Fibroblast of skin of left quadriceps (primary cell): ENCODE measurements around the gene TMEM222.
"Not testable (repeated sequence)": the region's sequence is repeated elsewhere in the genome, so short reads cannot be mapped to it uniquely, and the experiment has no call there.

Experiments used
- DNase-seq, 2 experiments: peaks; one replicate each; pipeline ENCODE4 v3.0.0-alpha.2; 2013; ENCODE audit warnings: low read depth in 2 of 2

The TMEM222 gene

DNA sequence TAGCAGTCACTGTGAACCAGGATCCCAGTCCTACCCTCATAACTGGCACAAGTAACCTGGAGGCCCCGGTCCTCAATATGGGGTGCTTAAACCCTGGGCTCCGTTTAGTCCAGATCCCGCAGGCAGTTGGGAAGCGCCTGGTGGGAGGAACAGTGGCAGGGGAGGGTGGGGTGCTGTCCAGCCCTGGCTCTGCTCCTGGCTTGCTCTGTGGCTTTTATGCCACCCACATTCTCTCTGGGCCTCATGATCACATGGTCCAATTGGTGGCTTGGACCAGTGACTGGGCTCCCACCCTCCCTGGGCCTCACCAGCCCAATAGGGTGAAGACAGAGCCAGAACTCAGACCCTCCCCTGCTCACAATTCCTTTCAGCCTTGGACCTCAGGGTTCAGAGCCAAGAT, 58.3 kb downstream of the TMEM222 start:
- DNase-seq: no peak

GRCh38 chr1:27380766-27381733, 59.1 kb downstream of the TMEM222 start:
- DNase-seq: no peak

DNA sequence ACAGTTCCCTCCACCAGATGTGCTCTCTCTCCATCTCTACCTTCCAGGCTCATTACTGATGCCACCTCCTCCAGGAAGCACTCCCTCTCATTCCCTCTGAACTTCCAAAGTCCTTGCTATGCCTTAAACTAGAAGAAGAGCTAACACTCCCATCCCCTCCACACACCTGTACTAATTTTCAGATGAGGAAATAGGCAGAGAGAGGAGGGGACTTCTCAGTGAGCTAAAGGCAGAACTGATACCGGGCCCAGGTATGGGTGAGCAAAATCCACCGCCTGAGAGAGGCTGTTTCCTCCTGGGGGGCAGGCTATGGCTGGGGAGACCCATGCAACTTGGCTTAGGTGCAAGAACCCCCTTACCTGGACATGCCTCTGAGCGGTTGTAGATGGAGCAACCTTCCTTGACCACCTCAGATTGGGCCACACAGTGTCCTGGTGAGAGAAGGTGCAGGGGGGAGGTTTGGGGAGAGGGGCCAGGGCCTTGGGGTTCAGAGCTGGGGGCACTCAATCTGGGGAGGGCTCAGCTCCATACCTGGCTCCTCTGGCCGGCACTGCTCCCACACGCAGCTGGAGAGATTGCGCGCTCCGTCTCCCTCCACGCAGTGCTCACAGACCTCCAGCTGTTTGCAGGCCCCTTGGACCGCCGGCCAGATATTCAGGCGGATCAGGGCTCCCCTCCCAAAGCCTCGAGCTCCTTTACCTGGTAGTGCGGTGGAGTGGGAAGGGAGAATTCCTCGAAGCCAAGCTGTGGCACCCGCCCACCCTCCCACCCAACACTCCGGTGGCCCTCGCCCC, 60.2 kb downstream of the TMEM222 start:
- DNase-seq: no peak

DNA sequence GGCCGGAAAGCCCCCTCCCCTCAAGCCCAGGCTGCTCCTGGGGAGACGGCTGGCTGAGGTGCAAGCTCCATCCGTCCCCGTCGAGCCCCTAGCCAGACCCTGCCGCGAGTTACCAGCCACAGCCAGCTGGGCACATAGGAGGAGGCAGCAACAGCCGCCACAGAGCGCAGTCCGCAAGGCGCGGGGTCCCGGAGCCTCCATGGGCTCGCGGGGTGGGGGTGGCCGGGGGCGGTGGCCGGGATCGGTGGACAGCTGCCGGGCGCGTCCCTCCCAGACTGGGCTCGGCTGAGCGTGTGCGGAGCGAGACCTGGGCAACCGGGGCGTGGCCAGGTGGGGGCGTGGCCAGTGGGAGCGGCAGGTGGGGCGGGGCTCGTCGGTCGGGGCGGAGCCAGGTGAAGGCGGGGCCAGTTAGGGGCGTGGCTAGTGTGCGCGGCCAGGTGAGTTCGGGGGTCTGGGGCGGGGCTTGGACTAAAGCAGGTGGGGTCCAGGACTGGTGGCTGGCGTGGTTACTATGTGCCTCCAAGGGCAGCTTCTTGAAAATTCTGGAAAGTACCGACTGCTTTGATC, 61.2 kb downstream of the TMEM222 start, which contains the start of gene CD164L2:
Gene CD164L2, minus strand, starts transcription at position 295 of the 567 bp plus-strand sequence. Its CDS starts 94 bp downstream, at position 201.
- DNase-seq: no peak

GRCh38 chr1:27383661-27384060, 61.7 kb downstream of the TMEM222 start:
- no peak for DNase-seq

GRCh38 chr1:27384797-27385196, 62.8 kb downstream of the TMEM222 start:
- not testable (repeated sequence) for DNase-seq
